ENCODE data around the gene NUPR1.
"Not testable (repeated sequence)": the region's sequence is repeated elsewhere in the genome, so short reads cannot be mapped to it uniquely, and the experiment has no call there.

The NUPR1 gene

GRCh38 chr16:28505489-28506137 lies 33.2 kb downstream of the NUPR1 start:
- WGBS, 2 experiments: 86 to 87% methylated on average over 14 of the region's 14 CpGs
- Histone ChIP-seq H3K27ac (ENCODE audit: insufficient read depth, low read depth, low read length, poor library complexity, severe bottlenecking) (no peak overlapping the region), H3K36me3 (ENCODE audit: control insufficient read depth, insufficient read depth, low read length) (no peaks in the 10 kb centered on the region)

GRCh38 chr16:28504707-28505404 lies 33.9 kb downstream of the NUPR1 start:
- Histone ChIP-seq H3K9me3 (ENCODE audit: control insufficient read depth, low read length) (no peaks in the 10 kb centered on the region), H3K4me3 (ENCODE audit: insufficient read depth, low read depth, low read length) (no peak overlapping the region), H3K36me3 (ENCODE audit: control insufficient read depth, insufficient read depth, low read length) (no peaks in the 10 kb centered on the region), H3K27ac (ENCODE audit: insufficient read depth, low read depth, low read length, poor library complexity, severe bottlenecking) (no peak overlapping the region), H3K27me3 (ENCODE audit: control insufficient read depth, insufficient read depth, low read length, poor library complexity, severe bottlenecking) (no peaks in the 10 kb centered on the region), H3K4me1 (ENCODE audit: control insufficient read depth, insufficient read depth, low read length) (no peaks in the 10 kb centered on the region)
- WGBS, 2 experiments: 84 to 86% methylated on average over 8 of the region's 8 CpGs

More at GRCh38 chr16:28505489-28506137, 33.2 kb downstream of the NUPR1 start:
- H3K9me3 ChIP-seq (ENCODE audit: control insufficient read depth, low read length): no peaks in the 10 kb centered on the region
- no peaks in the 10 kb centered on the region for H3K27me3 ChIP-seq (ENCODE audit: control insufficient read depth, insufficient read depth, low read length, poor library complexity, severe bottlenecking)
- no peak overlapping the region for H3K4me3 ChIP-seq (ENCODE audit: insufficient read depth, low read depth, low read length)
- no peaks in the 10 kb centered on the region for H3K4me1 ChIP-seq (ENCODE audit: control insufficient read depth, insufficient read depth, low read length)

- WGBS, 2 experiments: 84 to 86% methylated on average over 15 of the region's 15 CpGs
Observed at GRCh38 chr16:28503470-28504259, 35.1 kb downstream of the NUPR1 start.

GRCh38 chr16:28502290-28502689 lies 36.5 kb downstream of the NUPR1 start:
- H3K4me1 ChIP-seq (ENCODE audit: control insufficient read depth, insufficient read depth, low read length): no peaks in the 10 kb centered on the region
- no peaks in the 10 kb centered on the region for H3K36me3 ChIP-seq (ENCODE audit: control insufficient read depth, insufficient read depth, low read length)
- no peak overlapping the region for H3K4me3 ChIP-seq (ENCODE audit: insufficient read depth, low read depth, low read length)
- 81 to 83% methylated on average over 2 of the region's 2 CpGs for WGBS, 2 experiments
- no peaks in the 10 kb centered on the region for H3K9me3 ChIP-seq (ENCODE audit: control insufficient read depth, low read length)
- no peaks in the 10 kb centered on the region for H3K27me3 ChIP-seq (ENCODE audit: control insufficient read depth, insufficient read depth, low read length, poor library complexity, severe bottlenecking)
- H3K27ac ChIP-seq (ENCODE audit: insufficient read depth, low read depth, low read length, poor library complexity, severe bottlenecking): no peak overlapping the region

More at GRCh38 chr16:28503470-28504259, 35.1 kb downstream of the NUPR1 start:
- Histone ChIP-seq H3K36me3 (ENCODE audit: control insufficient read depth, insufficient read depth, low read length) (no peaks in the 10 kb centered on the region), H3K4me1 (ENCODE audit: control insufficient read depth, insufficient read depth, low read length) (no peaks in the 10 kb centered on the region), H3K27me3 (ENCODE audit: control insufficient read depth, insufficient read depth, low read length, poor library complexity, severe bottlenecking) (no peaks in the 10 kb centered on the region), H3K4me3 (ENCODE audit: insufficient read depth, low read depth, low read length) (no peak overlapping the region), H3K27ac (ENCODE audit: insufficient read depth, low read depth, low read length, poor library complexity, severe bottlenecking) (no peak overlapping the region), H3K9me3 (ENCODE audit: control insufficient read depth, low read length) (no peaks in the 10 kb centered on the region)

GRCh38 chr16:28501258-28502232 lies 37.2 kb downstream of the NUPR1 start:
- Histone ChIP-seq H3K4me3 (ENCODE audit: insufficient read depth, low read depth, low read length) (no peak overlapping the region), H3K27me3 (ENCODE audit: control insufficient read depth, insufficient read depth, low read length, poor library complexity, severe bottlenecking) (no peaks in the 10 kb centered on the region), H3K27ac (ENCODE audit: insufficient read depth, low read depth, low read length, poor library complexity, severe bottlenecking) (no peak overlapping the region), H3K36me3 (ENCODE audit: control insufficient read depth, insufficient read depth, low read length) (no peaks in the 10 kb centered on the region), H3K4me1 (ENCODE audit: control insufficient read depth, insufficient read depth, low read length) (no peaks in the 10 kb centered on the region), H3K9me3 (ENCODE audit: control insufficient read depth, low read length) (no peaks in the 10 kb centered on the region)
- 85 to 86% methylated on average over 19 of the region's 19 CpGs for WGBS, 2 experiments

- whole genome bisulfite sequencing, 2 experiments: 88 to 90% methylated on average over 18 of the region's 18 CpGs
- H3K4me1 ChIP-seq (ENCODE audit: control insufficient read depth, insufficient read depth, low read length); H3K27ac ChIP-seq (ENCODE audit: insufficient read depth, low read depth, low read length, poor library complexity, severe bottlenecking); H3K4me3 ChIP-seq (ENCODE audit: insufficient read depth, low read depth, low read length); H3K9me3 ChIP-seq (ENCODE audit: control insufficient read depth, low read length); H3K36me3 ChIP-seq (ENCODE audit: control insufficient read depth, insufficient read depth, low read length); H3K27me3 ChIP-seq (ENCODE audit: control insufficient read depth, insufficient read depth, low read length, poor library complexity, severe bottlenecking): not testable (repeated sequence)
Observed at GRCh38 chr16:28500476-28501180, 38.1 kb downstream of the NUPR1 start.

GRCh38 chr16:28499854-28500253 lies 38.9 kb downstream of the NUPR1 start:
- Histone ChIP-seq H3K4me1 (ENCODE audit: control insufficient read depth, insufficient read depth, low read length) (no peaks in the 10 kb centered on the region), H3K9me3 (ENCODE audit: control insufficient read depth, low read length) (no peaks in the 10 kb centered on the region), H3K27ac (ENCODE audit: insufficient read depth, low read depth, low read length, poor library complexity, severe bottlenecking) (no peak overlapping the region), H3K27me3 (ENCODE audit: control insufficient read depth, insufficient read depth, low read length, poor library complexity, severe bottlenecking) (no peaks in the 10 kb centered on the region), H3K36me3 (ENCODE audit: control insufficient read depth, insufficient read depth, low read length) (no peaks in the 10 kb centered on the region), H3K4me3 (ENCODE audit: insufficient read depth, low read depth, low read length) (no peak overlapping the region)
- WGBS, 2 experiments: 85 to 88% methylated on average over 9 to 10 of the region's 10 CpGs

GRCh38 chr16:28498666-28499381 lies 40.0 kb downstream of the NUPR1 start:
- Histone ChIP-seq H3K4me3 (ENCODE audit: insufficient read depth, low read depth, low read length) (no peak overlapping the region), H3K4me1 (ENCODE audit: control insufficient read depth, insufficient read depth, low read length) (no peaks in the 10 kb centered on the region), H3K9me3 (ENCODE audit: control insufficient read depth, low read length) (no peaks in the 10 kb centered on the region), H3K27me3 (ENCODE audit: control insufficient read depth, insufficient read depth, low read length, poor library complexity, severe bottlenecking) (no peaks in the 10 kb centered on the region), H3K27ac (ENCODE audit: insufficient read depth, low read depth, low read length, poor library complexity, severe bottlenecking) (no peak overlapping the region), H3K36me3 (ENCODE audit: control insufficient read depth, insufficient read depth, low read length) (no peaks in the 10 kb centered on the region)
- 87 to 91% methylated on average over 15 of the region's 15 CpGs for WGBS, 2 experiments
